Epithelial cell of alveolus of lung (primary cell): ENCODE results near the gene TRUB1. TPM values are rescaled to one million over a fixed set of nuclear protein-coding genes. Genes with fewer than 3 reads are reported as not detected.

Experiments
- total RNA-seq: library from RNA; depleted of rRNA; stranded (reverse); fragments of >200 nt; gene quantifications from 2 replicates; pipeline ENCODE4 v1.2.1, GENCODE V29; 2015

Gene TRUB1
- 16.2 and 20.9 TPM in 2 replicates for total RNA-seq

GRCh38 chr10:114937962-114938855, at the start of gene TRUB1:
Gene TRUB1 (plus strand): TSS chr10:114938195. CDS start chr10:114938254, 59 bp downstream.

Other genes with a start within 250 kb of the TRUB1 start
- gene FHIP2A, start 116.4 kb upstream of the TRUB1 start, total RNA-seq, result 12.5 and 27.1 TPM in 2 replicates
- 0.56 and 1.7 TPM in 2 replicates for gene ATRNL1, start 155.2 kb downstream of the TRUB1 start, total RNA-seq